ENCODE data around the gene ABHD10.

GRCh38 chr3:111972891-111973290, 5.9 kb upstream of the ABHD10 start:
- TF ChIP-seq, protein P1, sequence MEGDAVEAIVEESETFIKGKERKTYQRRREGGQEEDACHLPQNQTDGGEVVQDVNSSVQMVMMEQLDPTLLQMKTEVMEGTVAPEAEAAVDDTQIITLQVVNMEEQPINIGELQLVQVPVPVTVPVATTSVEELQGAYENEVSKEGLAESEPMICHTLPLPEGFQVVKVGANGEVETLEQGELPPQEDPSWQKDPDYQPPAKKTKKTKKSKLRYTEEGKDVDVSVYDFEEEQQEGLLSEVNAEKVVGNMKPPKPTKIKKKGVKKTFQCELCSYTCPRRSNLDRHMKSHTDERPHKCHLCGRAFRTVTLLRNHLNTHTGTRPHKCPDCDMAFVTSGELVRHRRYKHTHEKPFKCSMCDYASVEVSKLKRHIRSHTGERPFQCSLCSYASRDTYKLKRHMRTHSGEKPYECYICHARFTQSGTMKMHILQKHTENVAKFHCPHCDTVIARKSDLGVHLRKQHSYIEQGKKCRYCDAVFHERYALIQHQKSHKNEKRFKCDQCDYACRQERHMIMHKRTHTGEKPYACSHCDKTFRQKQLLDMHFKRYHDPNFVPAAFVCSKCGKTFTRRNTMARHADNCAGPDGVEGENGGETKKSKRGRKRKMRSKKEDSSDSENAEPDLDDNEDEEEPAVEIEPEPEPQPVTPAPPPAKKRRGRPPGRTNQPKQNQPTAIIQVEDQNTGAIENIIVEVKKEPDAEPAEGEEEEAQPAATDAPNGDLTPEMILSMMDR (IDR thresholded peaks at IDR 0.05): no peak
- TF ChIP-seq POLR2A (IDR thresholded peaks at IDR 0.05): no peak

Data from lower leg skin (tissue), 3 donors.